Liver (tissue), 9 donors: Measurements from ENCODE around the gene TOR1AIP2. TPM values are rescaled to one million over a fixed set of nuclear protein-coding genes. Genes with fewer than 3 reads are reported as not detected.

ENCODE experiments used
- DNase-seq: peaks from one replicate; pipeline ENCODE4 v3.0.0-alpha.2; 2017; ENCODE audit warnings: low spot score
- H3K27ac ChIP-seq, 2 donors: one replicate each; pipeline ENCODE4 v1.7.0; 2013; ENCODE audit warnings: inconsistent platforms in 2 of 2, low read length in 2 of 2, control low read depth in 1 of 2, low read depth in 1 of 2, mild to moderate bottlenecking in 1 of 2
- H3K27me3 ChIP-seq, 4 donors: one replicate each; pipeline versions ENCODE4 v1.6.1 to v1.7.0; 2013; ENCODE audit warnings: low read length in 3 of 4, inconsistent platforms in 1 of 4, mild to moderate bottlenecking in 1 of 4, moderate library complexity in 1 of 4; ENCODE audit not compliant: control insufficient read depth in 4 of 4, insufficient read depth in 4 of 4
- H3K36me3 ChIP-seq, 4 donors: one replicate each; pipeline versions ENCODE4 v1.6.1 to v1.7.0; 2013; ENCODE audit warnings: low read length in 3 of 4, mild to moderate bottlenecking in 3 of 4, low read depth in 1 of 4, moderate library complexity in 1 of 4; ENCODE audit not compliant: control insufficient read depth in 4 of 4, insufficient read depth in 3 of 4
- H3K4me1 ChIP-seq, 4 donors: one replicate each; pipeline versions ENCODE4 v1.6.1 to v1.7.0; 2013; ENCODE audit warnings: low read length in 3 of 4, mild to moderate bottlenecking in 3 of 4, moderate library complexity in 1 of 4; ENCODE audit not compliant: control insufficient read depth in 4 of 4, insufficient read depth in 4 of 4
- H3K4me3 ChIP-seq, 3 donors: one replicate each; pipeline versions ENCODE4 v1.6.1 to v1.7.0; 2013; ENCODE audit warnings: low read length in 3 of 3, control low read depth in 1 of 3, low read depth in 1 of 3, mild to moderate bottlenecking in 1 of 3
- H3K9ac ChIP-seq, 2 donors: one replicate each; pipeline ENCODE4 v1.7.0; 2013; ENCODE audit warnings: low read length in 2 of 2, mild to moderate bottlenecking in 2 of 2, moderate library complexity in 2 of 2, control low read depth in 1 of 2, low read depth in 1 of 2
- H3K9me3 ChIP-seq, 4 donors: one replicate each; pipeline versions ENCODE4 v1.6.1 to v1.7.0; 2013; ENCODE audit warnings: low read length in 3 of 4; ENCODE audit not compliant: control insufficient read depth in 4 of 4
- ATF3 ChIP-seq: IDR thresholded peaks from 2 replicates; pipeline ENCODE4 v1.6.1; 2016; ENCODE audit warnings: antibody characterized with exemption
- JUND ChIP-seq, 2 donors: IDR thresholded peaks; 2 replicates each; pipeline ENCODE4 v1.6.1; 2016; ENCODE audit warnings: antibody characterized with exemption in 2 of 2
- NR2F2 ChIP-seq: IDR thresholded peaks from 2 replicates; pipeline ENCODE4 v1.6.1; 2016; ENCODE audit warnings: antibody characterized with exemption
- RAD21 ChIP-seq, 2 donors: IDR thresholded peaks; 2 replicates each; pipeline ENCODE4 v1.6.1; 2016; ENCODE audit warnings: antibody characterized with exemption in 2 of 2, mild to moderate bottlenecking in 2 of 2
- RXRA ChIP-seq, 2 donors: IDR thresholded peaks; 2 replicates each; pipeline ENCODE4 v1.6.1; 2017 to 2018; ENCODE audit warnings: antibody characterized with exemption in 2 of 2, mild to moderate bottlenecking in 1 of 2
- SP1 ChIP-seq: IDR thresholded peaks from 2 replicates; pipeline ENCODE4 v1.6.1; 2018; ENCODE audit warnings: antibody characterized with exemption, mild to moderate bottlenecking
- TAF1 ChIP-seq: conservative IDR thresholded peaks from 2 replicates; pipeline ENCODE4 v1.6.1; 2016; ENCODE audit warnings: antibody characterized with exemption, mild to moderate bottlenecking
- YY1 ChIP-seq: IDR thresholded peaks from 2 replicates; pipeline ENCODE4 v1.6.1; 2016; ENCODE audit warnings: antibody characterized with exemption, mild to moderate bottlenecking
- WGBS: extraction: QIAGEN DNeasy Blood & Tissue Kit; methylation state at CpG from one replicate; pipeline ENCODE4 v1.1.7; 2013; 5-methylcytosine and 5-hydroxymethylcytosine counted together
- polyA plus RNA-seq, 2 donors: library from polyadenylated mRNA; stranded (reverse) in 1 of 2; unstranded in 1 of 2; fragments of 200-250 nt in 1 of 2; fragments of >200 nt in 1 of 2; fragmentation: Nextera tagmentation in 1 of 2; extraction: Ambion mirVana in 1 of 2; gene quantifications; one replicate each; pipeline versions ENCODE4 v1.2.1 to v1.2.3, GENCODE V29; 2013 to 2015
- total RNA-seq, 2 donors: library from RNA; depleted of rRNA; stranded (reverse); fragments of >200 nt; gene quantifications; one replicate each; pipeline ENCODE4 v1.2.3, GENCODE V29; 2014
- donor health status: healthy.
- donor health status: healthy.
- donor health status: healthy.
- donor health status: healthy.
- donor health status: healthy.

Gene TOR1AIP2
- total and polyA plus RNA-seq, 4 donors, result 12.7 to 124 (median 38.6) TPM

GRCh38 chr1:179798213-179798863 is 79.3 kb downstream of the TOR1AIP2 start:
- H3K9ac ChIP-seq, result no peak overlapping the region
- no peaks in the 10 kb centered on the region for H3K36me3 ChIP-seq
- H3K27ac ChIP-seq, result no peak overlapping the region
- no peak overlapping the region for H3K4me3 ChIP-seq
- H3K4me1 ChIP-seq, result no peaks in the 10 kb centered on the region
- no peaks in the 10 kb centered on the region for H3K27me3 ChIP-seq
- H3K9me3 ChIP-seq, result no peaks in the 10 kb centered on the region
- no peak for DNase-seq
- 93% methylated on average over 10 of the region's 10 CpGs for WGBS
- TF ChIP-seq RXRA (IDR thresholded peaks at IDR 0.05) (no peak), ATF3 (no peak), NR2F2 (no peak)

- DNase-seq, result no peak
- Histone ChIP-seq H3K27me3 (no peaks in the 10 kb centered on the region), H3K4me1 (no peaks in the 10 kb centered on the region), H3K4me3 (no peak overlapping the region), H3K36me3 (no peaks in the 10 kb centered on the region), H3K27ac (no peak overlapping the region), H3K9ac (no peak overlapping the region), H3K9me3 (no peaks in the 10 kb centered on the region)
- no peak for TF ChIP-seq YY1
- peak; percentile 53 for TF ChIP-seq NR2F2
- TF ChIP-seq JUND (IDR thresholded peaks at IDR 0.05), result no peak
- no peak for TF ChIP-seq TAF1
- no peak for TF ChIP-seq RXRA (IDR thresholded peaks at IDR 0.05)
- no peak for TF ChIP-seq ATF3
- 41% methylated on average over 4 of the region's 4 CpGs for WGBS
Measured at GRCh38 chr1:179794669-179795068, 82.9 kb downstream of the TOR1AIP2 start.

GRCh38 chr1:179794146-179794545 is 83.5 kb downstream of the TOR1AIP2 start:
- no peaks in the 10 kb centered on the region for H3K9me3 ChIP-seq
- H3K4me3 ChIP-seq, result no peak overlapping the region
- no peaks in the 10 kb centered on the region for H3K36me3 ChIP-seq
- WGBS, result 86% methylated on average over 1 of the region's 1 CpG
- no peak overlapping the region for H3K9ac ChIP-seq
- no peak for DNase-seq
- no peak overlapping the region for H3K27ac ChIP-seq
- TF ChIP-seq RAD21 (IDR thresholded peaks at IDR 0.05), result no peak
- no peaks in the 10 kb centered on the region for H3K27me3 ChIP-seq
- no peaks in the 10 kb centered on the region for H3K4me1 ChIP-seq

GRCh38 chr1:179793281-179793680 is 84.3 kb downstream of the TOR1AIP2 start:
- Histone ChIP-seq H3K27ac (no peak overlapping the region), H3K36me3 (no peaks in the 10 kb centered on the region), H3K4me3 (no peak overlapping the region), H3K9me3 (no peaks in the 10 kb centered on the region), H3K27me3 (no peaks in the 10 kb centered on the region), H3K9ac (no peak overlapping the region), H3K4me1 (no peaks in the 10 kb centered on the region)
- DNase-seq, result no peak
- WGBS, result 93% methylated on average over 4 of the region's 4 CpGs
- TF ChIP-seq SP1, result no peak

Other genes with a start within 250 kb of the TOR1AIP2 start
- not detected for gene FAM163A, start 134.5 kb downstream of the TOR1AIP2 start, total RNA-seq
- gene FAM163A, start 134.5 kb downstream of the TOR1AIP2 start, polyA plus RNA-seq, result under 1 TPM in 1 of 2 donors, not detected in 1; 0.07 TPM
- 10 to 100 TPM; 17.9 to 21.3 TPM for gene TOR1AIP1, start 4.5 kb upstream of the TOR1AIP2 start, total RNA-seq
- gene TOR1AIP1, start 4.5 kb upstream of the TOR1AIP2 start, polyA plus RNA-seq, result 10 to 100 TPM in 1 of 2 donors, 1 to 10 TPM in 1; 7.1 to 15.4 TPM
- gene CEP350, start 77.0 kb upstream of the TOR1AIP2 start, total RNA-seq, result 10 to 100 TPM; 29.1 to 49.0 TPM
- 1 to 10 TPM; 4.5 to 8.7 TPM for gene CEP350, start 77.0 kb upstream of the TOR1AIP2 start, polyA plus RNA-seq